ENCODE results near the gene PQBP1. TPM values are rescaled to one million over a fixed set of nuclear protein-coding genes. Genes with fewer than 3 reads are reported as not detected.
A peak's percentile ranks its signal among the peaks of the same experiment; 100 is the strongest.

Gene PQBP1
- total RNA-seq, 8 experiments from 2014 or later: 73.0 to 123 (median 99.1) TPM

GRCh38 chrX:48905090-48905790 lies 7.5 kb downstream of the PQBP1 start:
- in situ Hi-C loops (cut with MboI; ENCODE audit: low pct_unique_long_range_greater_than_20kb in 2 of 9, low sequenced_read_pairs in 9 of 9, unreplicated experiment in 9 of 9): no loop called here
- H3K4me3 ChIP-seq: no peak overlapping the region
- peaks cover 0 to 2% of the 10 kb centered on the region in 2 donors for H3K4me1 ChIP-seq (replicated peaks in 1 of 2)
- H3K27ac ChIP-seq: no peak overlapping the region
- WGBS, 10 experiments: 43% methylated on average over 4 of the region's 20 CpGs; no CpG with 5 or more reads in 9 of the 10 experiments
- no peak for ATAC-seq (replicated peaks in 6 of 8)

- Histone ChIP-seq H3K27ac (no peak overlapping the region), H3K4me1 (replicated peaks in 1 of 2) (peaks cover 5 to 6% of the 10 kb centered on the region in 2 donors), H3K4me3 (no peak overlapping the region)
- in situ Hi-C loops (cut with MboI; ENCODE audit: low pct_unique_long_range_greater_than_20kb in 2 of 9, low sequenced_read_pairs in 9 of 9, unreplicated experiment in 9 of 9): no loop called here
- WGBS, 10 experiments: 100% methylated on average over 1 of the region's 1 CpG; no CpG with 5 or more reads in 9 of the 10 experiments
- no peak for ATAC-seq (replicated peaks in 6 of 8)
Measured at GRCh38 chrX:48908600-48908999, 10.9 kb downstream of the PQBP1 start.

- WGBS, 10 experiments: no CpG with 5 or more reads among the region's 17 CpGs
- no peak overlapping the region for H3K27ac ChIP-seq
- peaks cover 5 to 6% of the 10 kb centered on the region in 2 donors for H3K4me1 ChIP-seq (replicated peaks in 1 of 2)
- in situ Hi-C loops (cut with MboI; ENCODE audit: low pct_unique_long_range_greater_than_20kb in 2 of 9, low sequenced_read_pairs in 9 of 9, unreplicated experiment in 9 of 9): no loop called here
- H3K4me3 ChIP-seq: no peak overlapping the region
- ATAC-seq (replicated peaks in 6 of 8): no peak
Measured at GRCh38 chrX:48909703-48910294, 12.1 kb downstream of the PQBP1 start.

GRCh38 chrX:48910926-48911411 lies 13.2 kb downstream of the PQBP1 start:
- 0 to 17% (median 6%) methylated on average over 1 to 8 of the region's 12 CpGs; no CpG with 5 or more reads in 6 of the 10 experiments for WGBS, 10 experiments
- Histone ChIP-seq H3K4me3 (peak overlapping the region; percentile 66 to 98 (median 89)), H3K27ac (peak overlapping the region; percentile 85 to 97), H3K4me1 (replicated peaks in 1 of 2) (peaks cover 5 to 6% of the 10 kb centered on the region in 2 donors)
- ATAC-seq (replicated peaks in 6 of 8): peak in 4 of 8 experiments; percentile 17 to 53 (median 32)
- in situ Hi-C loops (cut with MboI; ENCODE audit: low pct_unique_long_range_greater_than_20kb in 2 of 9, low sequenced_read_pairs in 9 of 9, unreplicated experiment in 9 of 9): no loop called here

GRCh38 chrX:48911412-48912182 lies 13.9 kb downstream of the PQBP1 start, which contains the start of gene SLC35A2:
SLC35A2 (minus strand) TSS chrX:48911646; CDS start chrX:48911636, 10 bp downstream.
- in situ Hi-C loops (cut with MboI; ENCODE audit: low pct_unique_long_range_greater_than_20kb in 2 of 9, low sequenced_read_pairs in 9 of 9, unreplicated experiment in 9 of 9): no loop called here
- 0 to 51% (median 9%) methylated on average over 2 to 22 of the region's 60 CpGs; no CpG with 5 or more reads in 6 of the 10 experiments for WGBS, 10 experiments

GRCh38 chrX:48913605-48914366 lies 16.1 kb downstream of the PQBP1 start:
- no peak for ATAC-seq (replicated peaks in 6 of 8)
- H3K4me1 ChIP-seq (replicated peaks in 1 of 2): peaks cover 5 to 12% of the 10 kb centered on the region in 2 donors
- in situ Hi-C loops (cut with MboI; ENCODE audit: low pct_unique_long_range_greater_than_20kb in 2 of 9, low sequenced_read_pairs in 9 of 9, unreplicated experiment in 9 of 9): no loop called here
- H3K27ac ChIP-seq: no peak overlapping the region
- 20 to 50% methylated on average over 1 to 2 of the region's 5 CpGs; no CpG with 5 or more reads in 8 of the 10 experiments for WGBS, 10 experiments
- no peak overlapping the region for H3K4me3 ChIP-seq

More at GRCh38 chrX:48911412-48912182, 13.9 kb downstream of the PQBP1 start, which contains the start of gene SLC35A2:
- H3K4me1 ChIP-seq (replicated peaks in 1 of 2): peaks cover 5 to 6% of the 10 kb centered on the region in 2 donors
- H3K27ac ChIP-seq: peak within 1 kb of the TSS; percentile 85 to 97
- H3K4me3 ChIP-seq: peak within 1 kb of the TSS; percentile 66 to 98 (median 89)
- peak; percentile 87 to 91 (median 89) for ATAC-seq (replicated peaks in 6 of 8)

GRCh38 chrX:48914593-48915493 lies 17.1 kb downstream of the PQBP1 start:
- no peak for ATAC-seq (replicated peaks in 6 of 8)
- Histone ChIP-seq H3K27ac (no peak overlapping the region), H3K4me3 (no peak overlapping the region), H3K4me1 (replicated peaks in 1 of 2) (peaks cover 8 to 16% of the 10 kb centered on the region in 2 donors)
- WGBS, 10 experiments: 62 to 100% (median 100%) methylated on average over 1 to 2 of the region's 13 CpGs; no CpG with 5 or more reads in 7 of the 10 experiments
- in situ Hi-C loops (cut with MboI; ENCODE audit: low pct_unique_long_range_greater_than_20kb in 2 of 9, low sequenced_read_pairs in 9 of 9, unreplicated experiment in 9 of 9): no loop called here

- ATAC-seq (replicated peaks in 6 of 8): peak; percentile 34 to 57 (median 54)
- Histone ChIP-seq H3K27ac (no peak overlapping the region), H3K4me1 (replicated peaks in 1 of 2) (peaks cover 12% of the 10 kb centered on the region in 2 donors), H3K4me3 (peak overlapping the region; percentile 56 to 68 (median 62))
- WGBS, 10 experiments: 28 to 80% methylated on average over 1 to 15 of the region's 27 CpGs; no CpG with 5 or more reads in 8 of the 10 experiments
- in situ Hi-C loops (cut with MboI; ENCODE audit: low pct_unique_long_range_greater_than_20kb in 2 of 9, low sequenced_read_pairs in 9 of 9, unreplicated experiment in 9 of 9): no loop called here
Measured at GRCh38 chrX:48917139-48918001, 19.6 kb downstream of the PQBP1 start.

- ATAC-seq (replicated peaks in 6 of 8): peak in 2 of 8 experiments; percentile 0 to 1
- Histone ChIP-seq H3K27ac (peak overlapping the region; percentile 68 to 74), H3K4me3 (peak overlapping the region; percentile 56 to 68 (median 62)), H3K4me1 (replicated peaks in 1 of 2) (peaks cover 9 to 12% of the 10 kb centered on the region in 2 donors)
- in situ Hi-C loops (cut with MboI; ENCODE audit: low pct_unique_long_range_greater_than_20kb in 2 of 9, low sequenced_read_pairs in 9 of 9, unreplicated experiment in 9 of 9): no loop called here
- WGBS, 10 experiments: no CpG with 5 or more reads among the region's 23 CpGs
Measured at GRCh38 chrX:48918301-48918642, 20.5 kb downstream of the PQBP1 start.

GRCh38 chrX:48918643-48919340 lies 21.1 kb downstream of the PQBP1 start, which contains the start of gene PIM2:
PIM2 (minus strand) TSS chrX:48919024; CDS start chrX:48918834, 190 bp downstream.
- ATAC-seq (replicated peaks in 6 of 8): peak; percentile 78 to 89 (median 86)
- WGBS, 10 experiments: 20 to 27% methylated on average over 2 to 5 of the region's 55 CpGs; no CpG with 5 or more reads in 8 of the 10 experiments

More at GRCh38 chrX:48918643-48919340, 21.1 kb downstream of the PQBP1 start, which contains the start of gene PIM2:
- peaks cover 9 to 12% of the 10 kb centered on the region in 2 donors for H3K4me1 ChIP-seq (replicated peaks in 1 of 2)
- peak within 1 kb of the TSS; percentile 70 to 74 for H3K27ac ChIP-seq
- in situ Hi-C loops (cut with MboI; ENCODE audit: low pct_unique_long_range_greater_than_20kb in 2 of 9, low sequenced_read_pairs in 9 of 9, unreplicated experiment in 9 of 9): no loop called here
- H3K4me3 ChIP-seq: peak within 1 kb of the TSS; percentile 56 to 68 (median 62)
